Erythroblast (primary cell): ENCODE results near the gene DPP10.

ENCODE experiments used
- GATA1 ChIP-seq: IDR thresholded peaks from 2 replicates; pipeline ENCODE4 v1.6.1; 2011; ENCODE audit warnings: low read depth, mild to moderate bottlenecking, control low read depth, low read length, moderate library complexity
- POLR2A ChIP-seq: IDR thresholded peaks from 2 replicates; pipeline ENCODE4 v1.6.1; 2011; ENCODE audit warnings: mild to moderate bottlenecking, low read length

DNA sequence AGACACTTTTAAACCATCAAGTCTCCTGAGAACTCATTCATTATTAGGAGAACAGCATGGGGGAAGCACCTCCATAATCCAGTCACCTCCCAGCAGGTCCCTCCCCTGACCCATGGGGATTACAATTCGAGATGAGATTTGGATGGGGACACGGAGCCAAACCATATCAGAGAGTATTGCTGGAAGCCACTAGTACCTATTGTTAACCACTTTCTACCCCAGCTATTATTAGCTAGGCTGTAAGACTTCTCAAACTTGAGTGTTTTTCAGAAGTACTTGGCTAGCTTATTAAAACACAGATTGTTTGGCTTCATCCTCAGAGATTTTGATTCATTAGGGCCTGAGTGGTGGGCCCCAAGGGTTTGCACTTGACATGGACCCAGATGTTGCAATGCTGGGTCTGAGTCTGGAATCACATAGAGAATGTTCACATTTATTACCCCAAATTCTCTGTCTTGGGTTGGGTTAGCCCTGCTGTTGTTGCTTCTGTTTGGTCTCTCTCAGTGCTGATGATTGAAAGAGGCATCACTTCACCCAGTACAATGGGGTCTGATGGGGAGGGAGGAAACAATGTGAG is 506.9 kb downstream of the DPP10 start:
- no peak for TF ChIP-seq POLR2A
- no peak for TF ChIP-seq GATA1
